LoVo (cell line): Measurements from ENCODE around the gene GNA14.
"Not testable (repeated sequence)": the region's sequence is repeated elsewhere in the genome, so short reads cannot be mapped to it uniquely, and the experiment has no call there.

Experiments
- DNase-seq: peaks from one replicate; pipeline ENCODE4 v3.0.0-alpha.2; 2016; ENCODE audit warnings: low spot score

The GNA14 gene

GRCh38 chr9:77588271-77588937 is 59.7 kb downstream of the GNA14 start:
- peak; percentile 46 for DNase-seq

GRCh38 chr9:77587851-77588250 is 60.3 kb downstream of the GNA14 start:
- no peak for DNase-seq

- no peak for DNase-seq
Measured at GRCh38 chr9:77587042-77587441, 61.1 kb downstream of the GNA14 start.

- no peak for DNase-seq
Measured at GRCh38 chr9:77586591-77586990, 61.5 kb downstream of the GNA14 start.

GRCh38 chr9:77585335-77585786 is 62.8 kb downstream of the GNA14 start:
- DNase-seq = peak; percentile 5

GRCh38 chr9:77584927-77585326 is 63.2 kb downstream of the GNA14 start:
- DNase-seq = not testable (repeated sequence)

GRCh38 chr9:77582961-77583576 is 65.1 kb downstream of the GNA14 start:
- DNase-seq = no peak

GRCh38 chr9:77582525-77582924 is 65.6 kb downstream of the GNA14 start:
- no peak for DNase-seq

- DNase-seq = no peak
Measured at GRCh38 chr9:77575785-77576184, 72.3 kb downstream of the GNA14 start.

- DNase-seq = no peak
Measured at GRCh38 chr9:77569335-77569734, 78.8 kb downstream of the GNA14 start.

GRCh38 chr9:77563174-77563573 is 84.9 kb downstream of the GNA14 start:
- no peak for DNase-seq

GRCh38 chr9:77562019-77562748 is 85.9 kb downstream of the GNA14 start:
- no peak for DNase-seq

GRCh38 chr9:77561331-77562018 is 86.6 kb downstream of the GNA14 start:
- DNase-seq = no peak

- no peak for DNase-seq
Measured at GRCh38 chr9:77556396-77556795, 91.7 kb downstream of the GNA14 start.

GRCh38 chr9:77554586-77555105 is 93.5 kb downstream of the GNA14 start:
- DNase-seq = no peak

GRCh38 chr9:77547106-77547730 is 100.9 kb downstream of the GNA14 start:
- DNase-seq = no peak

GRCh38 chr9:77546376-77546950 is 101.7 kb downstream of the GNA14 start:
- DNase-seq = no peak

GRCh38 chr9:77544546-77544945 is 103.6 kb downstream of the GNA14 start:
- DNase-seq = no peak

- DNase-seq = no peak
Measured at GRCh38 chr9:77543131-77543822, 104.8 kb downstream of the GNA14 start.

GRCh38 chr9:77541600-77541999 is 106.5 kb downstream of the GNA14 start:
- DNase-seq = no peak

- DNase-seq = no peak
Measured at GRCh38 chr9:77541055-77541454, 107.1 kb downstream of the GNA14 start.
